ENCODE results near the gene TCF12. TPM values are rescaled to one million over a fixed set of nuclear protein-coding genes. Genes with fewer than 3 reads are reported as not detected.

TCF12 gene
- total and polyA plus RNA-seq, 2 of the 8 experiments (the other 6 are each of a cell fraction or from before 2014, with no cell fraction given) = 85.8 to 101 TPM

DNA sequence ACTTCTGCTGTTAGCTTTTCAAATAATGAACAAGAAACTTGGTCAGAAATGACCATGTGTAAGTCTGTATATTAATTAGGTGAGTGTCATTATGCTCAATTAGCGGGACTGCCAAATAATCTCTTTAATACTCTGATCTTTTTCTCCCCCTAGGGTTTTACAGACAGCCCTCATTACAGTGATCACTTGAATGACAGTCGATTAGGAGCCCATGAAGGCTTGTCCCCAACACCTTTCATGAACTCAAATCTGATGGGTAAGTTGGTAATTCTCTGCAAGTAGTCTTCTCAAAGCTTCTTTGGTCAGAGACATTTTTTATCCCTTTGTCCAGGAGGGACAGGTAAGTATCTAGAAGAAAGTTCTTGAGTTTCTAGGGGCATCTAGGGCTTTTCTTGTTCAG is 173.2 kb downstream of the TCF12 start:
- no peak overlapping the region for H2AFZ ChIP-seq (ENCODE audit: low read length)
- ChIA-PET CTCF (ENCODE audit: partially characterized antibody) (no interaction called here), POLR2A (ENCODE audit: partially characterized antibody) (no interaction called here)
- no peak overlapping the region for H3K4me2 ChIP-seq (ENCODE audit: insufficient read depth in 1 of 2, low read depth in 2 of 2, low read length in 2 of 2)
- FAIRE-seq = no peak
- no peaks in the 10 kb centered on the region; a peak in 2 of 8 replicates for H3K36me3 ChIP-seq (ENCODE audit: control insufficient read depth in 2 of 4, insufficient read depth in 4 of 4, low read length in 3 of 4)
- H2BK120ac ChIP-seq (replicated peaks; ENCODE audit: low read depth, low read length) = no peak overlapping the region
- peaks cover 0 to 9% (median 1%) of the 10 kb centered on the region in 4 experiments; a peak in 2 of 7 replicates for H3K4me1 ChIP-seq (replicated peaks in 1 of 4; ENCODE audit: control insufficient read depth in 3 of 4, insufficient read depth in 4 of 4, low read length in 3 of 4)
- no peak overlapping the region for H4K5ac ChIP-seq (ENCODE audit: insufficient read length, low read depth, low read length)
- H2BK12ac ChIP-seq (ENCODE audit: low read depth, low read length) = no peak overlapping the region
- H2BK15ac ChIP-seq (ENCODE audit: low read length) = no peak overlapping the region
- no peak overlapping the region for H4K8ac ChIP-seq (ENCODE audit: extremely low read depth, insufficient read depth, low read length)
- H4K91ac ChIP-seq (replicated peaks; ENCODE audit: insufficient read length, low read length) = no peak overlapping the region
- no peak overlapping the region for H3K56ac ChIP-seq (replicated peaks; ENCODE audit: insufficient read length, low read depth, low read length)
- H3K4me3 ChIP-seq (ENCODE audit: extremely low read depth in 1 of 4, insufficient read depth in 2 of 4, low read depth in 3 of 4, low read length in 4 of 4) = no peak overlapping the region
- no peaks in the 10 kb centered on the region for H3K79me1 ChIP-seq (ENCODE audit: low read depth, low read length)
- H2BK5ac ChIP-seq (ENCODE audit: low read depth, low read length) = no peak overlapping the region
- TF ChIP-seq CBX5 (IDR thresholded peaks at IDR 0.05; ENCODE audit: low read depth, low read length) = no peak
- TF ChIP-seq POLR2A (IDR thresholded peaks at IDR 0.05; ENCODE audit: control extremely low read depth in 1 of 2, low read depth in 2 of 2, low read length in 2 of 2) = no peak
- no peak for TF ChIP-seq JUND (IDR thresholded peaks at IDR 0.05; ENCODE audit: low read length)
- no peak for TF ChIP-seq SP4 (IDR thresholded peaks at IDR 0.05; ENCODE audit: low read length)
- TF ChIP-seq NRF1 (IDR thresholded peaks at IDR 0.05; ENCODE audit: low read depth, low read length) = no peak
- TF ChIP-seq USF2 (IDR thresholded peaks at IDR 0.05; ENCODE audit: low read length) = no peak
- TF ChIP-seq PHF8 (conservative IDR thresholded peaks at IDR 0.05; ENCODE audit: low read depth, low read length) = no peak
- no peak for TF ChIP-seq NANOG (IDR thresholded peaks at IDR 0.05; ENCODE audit: insufficient read depth, low read depth, low read length, poor library complexity, severe bottlenecking)
- TF ChIP-seq SAP30 (IDR thresholded peaks at IDR 0.05; ENCODE audit: insufficient read depth, insufficient replicate concordance, low read length) = no peak
- no peak for TF ChIP-seq MAX (IDR thresholded peaks at IDR 0.05)
- no peak for TF ChIP-seq TEAD4 (IDR thresholded peaks at IDR 0.05; ENCODE audit: low read depth, low read length)
- no peak for TF ChIP-seq CHD1 (IDR thresholded peaks at IDR 0.05; ENCODE audit: low read depth, low read length)
- TF ChIP-seq TAF1 (IDR thresholded peaks at IDR 0.05; ENCODE audit: low read depth, low read length) = no peak
- no peak overlapping the region for H3K4ac ChIP-seq (replicated peaks; ENCODE audit: insufficient read length, low read depth, low read length)
- H3K79me2 ChIP-seq (ENCODE audit: control insufficient read depth in 1 of 2, insufficient read depth in 2 of 2, low read length in 2 of 2) = peaks cover 0 to 38% of the 10 kb centered on the region in 2 experiments; a peak in 2 of 4 replicates
- no peaks in the 10 kb centered on the region for H3K9me3 ChIP-seq (ENCODE audit: insufficient read depth in 2 of 2, low read depth in 1 of 2, low read length in 1 of 2)
- H3K27ac ChIP-seq (ENCODE audit: low read depth, low read length) = no peak overlapping the region
- 90% methylated on average over 2 of the region's 2 CpGs; no CpG with 5 or more reads in 1 of the 2 experiments for WGBS, 2 experiments (ENCODE audit: extremely low coverage in 1 of 2, insufficient coverage in 1 of 2, insufficient read length in 1 of 2, insufficient replicate concordance in 2 of 2, low coverage in 1 of 2, low lambda C conversion rate in 2 of 2, missing lambda C conversion rate in 1 of 2)
- no peak overlapping the region for H3K14ac ChIP-seq (ENCODE audit: insufficient read length)
- H4K20me1 ChIP-seq (replicated peaks in 1 of 2; ENCODE audit: control insufficient read depth in 1 of 2, insufficient read depth in 2 of 2, low read length in 2 of 2) = peaks cover 2% of the 10 kb centered on the region in 2 experiments
- no peak overlapping the region for H2BK20ac ChIP-seq (ENCODE audit: low read length)
- no peak overlapping the region for H3K18ac ChIP-seq (ENCODE audit: extremely low read depth, low read length)
- no peak overlapping the region for H3K9ac ChIP-seq (replicated peaks in 1 of 4; ENCODE audit: extremely low read depth in 1 of 4, low read depth in 3 of 4, low read length in 3 of 4)
- H2AK5ac ChIP-seq (ENCODE audit: low read depth, low read length) = no peak overlapping the region
- no peak overlapping the region for H3K23ac ChIP-seq (ENCODE audit: insufficient read length)
- no peaks in the 10 kb centered on the region for H3K23me2 ChIP-seq (ENCODE audit: low read depth, low read length)
- H3K27me3 ChIP-seq (replicated peaks in 1 of 4; ENCODE audit: control insufficient read depth in 3 of 4, extremely low read depth in 1 of 4, insufficient read depth in 3 of 4, low read length in 3 of 4) = no peaks in the 10 kb centered on the region
- DNase-seq (ENCODE audit: low read depth in 1 of 2, low spot score in 2 of 2) = no peak
